Mesendoderm (in vitro differentiated cells): Measurements from ENCODE around the gene CCDC27.

Source experiments
- DNase-seq: peaks from one replicate; pipeline ENCODE4 v3.0.0; 2013
- H2AK5ac ChIP-seq: 2 replicates; pipeline ENCODE4 v1.6.1; 2013; ENCODE audit warnings: low read length, inconsistent platforms
- H2BK120ac ChIP-seq: 2 replicates; pipeline ENCODE4 v1.6.1; 2013; ENCODE audit warnings: low read depth, mild to moderate bottlenecking, low read length, moderate library complexity, mixed read lengths
- H2BK15ac ChIP-seq: replicated peaks from 2 replicates; pipeline ENCODE4 v1.6.1; 2013; ENCODE audit warnings: low read depth, mild to moderate bottlenecking, moderate library complexity
- H2BK5ac ChIP-seq: 2 replicates; pipeline ENCODE4 v1.6.1; 2013; ENCODE audit warnings: low read length, inconsistent platforms
- H3K18ac ChIP-seq: 2 replicates; pipeline ENCODE4 v1.6.1; 2013; ENCODE audit warnings: mild to moderate bottlenecking, low read length, mixed read lengths
- H3K23ac ChIP-seq: one replicate; pipeline ENCODE4 v1.6.1; 2013; ENCODE audit warnings: low read length
- H3K27ac ChIP-seq: 2 replicates; pipeline ENCODE4 v1.5.1; 2013; ENCODE audit warnings: low read depth, mild to moderate bottlenecking, inconsistent platforms, low read length, moderate library complexity
- H3K27me3 ChIP-seq: 2 replicates; pipeline ENCODE4 v1.6.1; 2013; ENCODE audit warnings: low read length, control low read depth, mild to moderate bottlenecking, inconsistent platforms; ENCODE audit not compliant: insufficient read depth, poor library complexity
- H3K36me3 ChIP-seq: 2 replicates; pipeline ENCODE4 v1.6.1; 2013; ENCODE audit warnings: low read length, inconsistent platforms; ENCODE audit not compliant: control insufficient read depth, insufficient read depth
- H3K4ac ChIP-seq: one replicate; pipeline ENCODE4 v1.6.1; 2013; ENCODE audit warnings: low read depth, mild to moderate bottlenecking, low read length, moderate library complexity
- H3K4me1 ChIP-seq: 2 replicates; pipeline ENCODE4 v1.6.1; 2013; ENCODE audit warnings: low read depth, low read length, inconsistent platforms; ENCODE audit not compliant: control insufficient read depth
- H3K4me2 ChIP-seq: 2 replicates; pipeline ENCODE4 v1.6.1; 2013; ENCODE audit warnings: low read length
- H3K4me3 ChIP-seq: 2 replicates; pipeline ENCODE4 v1.5.1; 2013; ENCODE audit warnings: mild to moderate bottlenecking, low read length
- H3K56ac ChIP-seq: one replicate; pipeline ENCODE4 v1.6.1; 2013; ENCODE audit warnings: low read length
- H3K79me1 ChIP-seq: 2 replicates; pipeline ENCODE4 v1.6.1; 2013; ENCODE audit warnings: low read length, inconsistent platforms
- H3K79me2 ChIP-seq: 2 replicates; pipeline ENCODE4 v1.6.1; 2013; ENCODE audit warnings: mild to moderate bottlenecking, low read length; ENCODE audit not compliant: control insufficient read depth, insufficient read depth
- H3K9ac ChIP-seq: 2 replicates; pipeline ENCODE4 v1.6.1; 2013; ENCODE audit warnings: low read length, inconsistent platforms
- H4K5ac ChIP-seq: one replicate; pipeline ENCODE4 v1.6.1; 2013; ENCODE audit warnings: low read length
- H4K8ac ChIP-seq: one replicate; pipeline ENCODE4 v1.6.1; 2013; ENCODE audit warnings: low read depth, mild to moderate bottlenecking, control low read depth, low read length, moderate library complexity
- WGBS: extraction: QIAGEN DNeasy Blood & Tissue Kit; methylation state at CpG from one replicate; pipeline ENCODE4 v1.1.7; 2013; ENCODE audit warnings: low lambda C conversion rate, missing lambda C conversion rate; ENCODE audit not compliant: insufficient coverage; ENCODE audit errors: extremely low coverage; 5-methylcytosine and 5-hydroxymethylcytosine counted together

Gene CCDC27

DNA sequence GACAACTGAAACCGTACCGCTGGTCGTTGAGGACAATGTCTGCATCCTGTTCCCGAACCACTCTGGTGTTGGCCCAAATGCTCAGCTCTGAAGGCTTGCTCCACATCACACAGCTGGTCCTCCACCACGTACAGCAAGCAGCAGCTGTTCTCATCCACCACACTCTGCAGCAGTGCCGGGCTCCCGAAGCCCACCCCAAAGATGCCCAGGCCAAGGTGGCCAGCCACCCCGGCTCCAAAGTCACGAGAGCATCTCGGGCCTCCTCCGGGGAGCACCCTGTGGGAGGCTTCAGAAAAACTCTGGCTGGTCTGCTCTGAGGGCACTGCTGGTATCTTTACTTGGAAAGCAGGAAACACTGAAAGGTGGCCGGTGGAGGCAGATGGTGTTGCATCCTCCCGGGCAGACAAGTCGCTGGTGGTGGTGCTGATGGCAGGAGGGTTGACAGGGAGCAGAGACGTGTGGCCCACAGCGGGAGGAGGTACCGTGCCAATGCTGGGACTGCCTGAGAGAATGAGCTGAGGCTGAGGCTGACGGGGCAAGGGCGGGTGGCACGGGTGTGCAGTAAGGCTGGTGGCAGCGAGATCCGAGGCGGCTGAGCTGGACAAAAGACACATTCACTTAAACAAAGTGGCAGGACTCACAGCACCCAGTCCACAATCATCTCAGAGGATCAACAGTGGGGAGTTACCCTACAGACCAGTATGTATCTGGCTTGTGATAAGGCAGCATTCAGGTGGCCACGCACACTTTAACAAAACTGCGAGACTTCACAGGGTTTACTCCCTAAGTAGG is 6.5 kb upstream of the CCDC27 start:
- no peak overlapping the region for H3K18ac ChIP-seq
- WGBS = no CpG with 5 or more reads among the region's 25 CpGs

DNA sequence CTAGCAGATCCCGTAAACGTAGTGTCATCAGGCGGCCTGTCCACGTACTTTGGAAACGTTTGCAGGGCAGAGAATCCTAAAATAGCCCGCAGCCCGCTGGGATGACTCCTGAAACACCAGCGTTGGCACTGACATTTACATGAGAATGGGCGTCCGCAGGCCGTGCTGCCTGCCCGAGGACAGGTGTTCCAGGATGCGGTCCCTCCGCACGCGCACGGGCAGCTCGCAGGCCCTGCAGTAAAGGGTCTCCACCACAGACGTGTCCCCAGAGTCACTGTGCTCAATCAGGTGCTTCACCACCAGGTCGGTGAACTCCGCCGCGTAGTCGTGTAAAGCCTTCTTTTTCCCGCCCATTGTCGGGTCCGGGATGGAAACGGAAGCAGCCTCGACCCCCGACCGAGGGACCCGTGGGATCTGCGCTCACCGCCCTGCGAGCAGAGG is 5.8 kb upstream of the CCDC27 start:
- Histone ChIP-seq H3K79me2 (peaks cover 7% of the 10 kb centered on the region), H3K4ac (no peak overlapping the region), H3K27ac (no peak overlapping the region), H3K18ac (no peak overlapping the region), H3K9ac (peak overlapping the region; percentile 89), H2BK120ac (no peak overlapping the region), H2BK5ac (no peak overlapping the region), H3K56ac (peak overlapping the region; percentile 94), H3K4me3 (peak overlapping the region; percentile 75), H3K4me2 (peak overlapping the region; percentile 13), H2AK5ac (no peak overlapping the region), H4K5ac (no peak overlapping the region), H4K8ac (no peak overlapping the region), H3K4me1 (peaks cover 2% of the 10 kb centered on the region), H2BK15ac (no peak overlapping the region), H3K27me3 (no peaks in the 10 kb centered on the region), H3K79me1 (peaks cover 12% of the 10 kb centered on the region), H3K23ac (no peak overlapping the region), H3K36me3 (peaks cover 3% of the 10 kb centered on the region)
- no CpG with 5 or more reads among the region's 35 CpGs for WGBS
- DNase-seq = peak; percentile 35

More for the DNA sequence above, 6.5 kb upstream of the CCDC27 start:
- Histone ChIP-seq H3K56ac (peak overlapping the region; percentile 94), H2AK5ac (no peak overlapping the region), H3K9ac (peak overlapping the region; percentile 89), H3K79me1 (peaks cover 12% of the 10 kb centered on the region), H3K27me3 (no peaks in the 10 kb centered on the region), H4K5ac (no peak overlapping the region), H2BK15ac (no peak overlapping the region), H3K4me2 (peak overlapping the region; percentile 13), H3K23ac (no peak overlapping the region), H3K4ac (no peak overlapping the region), H3K36me3 (peaks cover 3% of the 10 kb centered on the region), H3K4me1 (peaks cover 2% of the 10 kb centered on the region), H3K79me2 (peaks cover 7% of the 10 kb centered on the region), H3K27ac (no peak overlapping the region), H4K8ac (no peak overlapping the region), H2BK5ac (no peak overlapping the region), H3K4me3 (no peak overlapping the region), H2BK120ac (no peak overlapping the region)
- DNase-seq = no peak

DNA sequence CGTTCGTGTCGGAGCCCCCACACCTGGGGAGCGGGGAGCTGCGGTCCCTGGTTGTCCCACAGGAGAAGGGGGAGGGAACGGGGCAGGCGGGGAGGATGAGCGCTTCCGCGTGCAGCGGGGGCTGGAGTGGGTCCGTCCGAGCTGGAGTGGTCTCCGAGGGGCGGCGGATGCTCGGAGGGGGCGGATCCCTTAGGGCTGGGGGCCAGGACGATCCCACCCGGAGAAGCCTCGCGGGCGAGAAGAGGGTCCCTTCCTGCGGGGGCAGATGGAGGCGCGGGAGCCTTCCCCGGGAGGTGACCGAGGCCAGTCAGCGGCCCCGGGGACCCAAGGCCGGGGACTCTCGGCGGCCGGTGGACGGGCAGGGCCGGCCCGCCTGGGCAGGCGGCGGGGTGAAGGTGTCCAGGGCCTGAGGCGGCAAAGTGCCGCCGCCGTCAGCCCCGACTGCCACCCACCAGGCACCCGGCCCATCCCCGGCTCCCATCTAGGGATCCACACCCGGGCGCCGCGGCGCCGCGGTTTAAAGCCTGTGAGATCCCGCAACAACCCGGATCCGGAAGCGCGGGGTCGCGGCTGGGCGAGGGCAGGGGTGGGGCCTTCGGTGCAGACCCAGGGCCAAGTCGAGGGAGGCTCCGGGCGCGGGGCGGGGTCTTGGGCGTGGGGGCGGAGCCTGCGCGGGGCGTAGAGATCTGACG is 5.3 kb upstream of the CCDC27 start:
- peaks cover 3% of the 10 kb centered on the region for H3K36me3 ChIP-seq
- peak overlapping the region; percentile 89 for H3K9ac ChIP-seq
- peak overlapping the region; percentile 13 for H3K4me2 ChIP-seq
- no peak overlapping the region for H2AK5ac ChIP-seq
- H3K79me2 ChIP-seq = peaks cover 7% of the 10 kb centered on the region
- H2BK120ac ChIP-seq = no peak overlapping the region
- H3K18ac ChIP-seq = peak overlapping the region; percentile 29
- H4K5ac ChIP-seq = no peak overlapping the region
- peaks cover 12% of the 10 kb centered on the region for H3K79me1 ChIP-seq
- H3K27ac ChIP-seq = no peak overlapping the region
- no peak overlapping the region for H3K4ac ChIP-seq
- H4K8ac ChIP-seq = no peak overlapping the region
- H2BK15ac ChIP-seq = no peak overlapping the region
- DNase-seq = peak; percentile 91
- no peak overlapping the region for H2BK5ac ChIP-seq
- no CpG with 5 or more reads among the region's 73 CpGs for WGBS
- H3K56ac ChIP-seq = peak overlapping the region; percentile 94
- H3K4me3 ChIP-seq = peak overlapping the region; percentile 75
- H3K27me3 ChIP-seq = no peaks in the 10 kb centered on the region
- H3K4me1 ChIP-seq = peaks cover 2% of the 10 kb centered on the region
- H3K23ac ChIP-seq = no peak overlapping the region

DNA sequence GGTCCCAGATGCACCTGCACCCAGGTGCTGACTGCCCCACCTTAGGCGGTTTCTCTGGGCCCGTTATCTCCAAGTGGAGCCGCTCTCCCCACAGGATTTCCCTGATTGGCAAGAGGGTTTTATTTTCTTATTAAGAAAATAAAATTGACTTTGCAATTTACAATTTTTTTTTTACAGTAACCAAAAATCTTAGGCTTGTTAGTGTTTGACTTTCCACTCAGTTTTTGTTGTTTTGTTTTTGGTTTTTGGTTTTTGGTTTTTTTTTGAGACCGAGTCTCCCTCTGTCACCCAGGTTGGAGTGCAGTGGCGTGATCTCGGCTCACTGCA is 4.8 kb upstream of the CCDC27 start:
- H3K36me3 ChIP-seq = peaks cover 3% of the 10 kb centered on the region
- no peak overlapping the region for H3K18ac ChIP-seq
- H3K79me2 ChIP-seq = peaks cover 7% of the 10 kb centered on the region
- H3K4me1 ChIP-seq = peaks cover 2% of the 10 kb centered on the region
- no peak overlapping the region for H3K27ac ChIP-seq
- no peak overlapping the region for H2AK5ac ChIP-seq
- H4K8ac ChIP-seq = no peak overlapping the region
- peaks cover 12% of the 10 kb centered on the region for H3K79me1 ChIP-seq
- H4K5ac ChIP-seq = no peak overlapping the region
- H3K56ac ChIP-seq = no peak overlapping the region
- no peak overlapping the region for H3K4me3 ChIP-seq
- no peak overlapping the region for H3K23ac ChIP-seq
- no peak overlapping the region for H2BK5ac ChIP-seq
- no CpG with 5 or more reads among the region's 6 CpGs for WGBS
- H2BK15ac ChIP-seq = no peak overlapping the region
- H3K4ac ChIP-seq = no peak overlapping the region
- H3K4me2 ChIP-seq = no peak overlapping the region
- DNase-seq = no peak
- H3K27me3 ChIP-seq = no peaks in the 10 kb centered on the region
- no peak overlapping the region for H3K9ac ChIP-seq
- H2BK120ac ChIP-seq = no peak overlapping the region

DNA sequence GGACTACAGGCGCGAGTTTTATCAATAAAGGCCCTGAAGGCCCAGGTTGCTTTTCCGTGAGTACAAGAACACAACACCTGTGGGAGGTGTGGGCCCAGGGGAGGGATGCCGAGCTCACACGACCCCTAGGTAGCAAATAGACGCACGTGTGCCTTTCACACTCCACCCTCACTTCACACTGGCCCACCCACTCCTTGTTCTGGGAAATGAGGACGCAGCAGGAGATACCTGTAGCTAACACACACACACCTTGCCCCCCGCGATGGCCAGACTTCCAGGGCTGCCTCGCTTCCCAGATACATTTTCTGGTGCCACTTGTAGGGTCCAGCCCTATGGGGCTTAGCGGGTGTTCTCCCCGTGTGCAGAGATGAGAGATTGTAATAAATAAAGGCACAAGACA is 4.3 kb upstream of the CCDC27 start:
- no peak overlapping the region for H2BK5ac ChIP-seq
- H3K36me3 ChIP-seq = peaks cover under 1% of the 10 kb centered on the region
- no peak overlapping the region for H3K27ac ChIP-seq
- H4K8ac ChIP-seq = no peak overlapping the region
- no peak for DNase-seq
- H3K4me1 ChIP-seq = peaks cover 2% of the 10 kb centered on the region
- H3K56ac ChIP-seq = no peak overlapping the region
- peaks cover 12% of the 10 kb centered on the region for H3K79me1 ChIP-seq
- H3K4ac ChIP-seq = no peak overlapping the region
- H2AK5ac ChIP-seq = no peak overlapping the region
- no peak overlapping the region for H3K18ac ChIP-seq
- H4K5ac ChIP-seq = no peak overlapping the region
- H3K27me3 ChIP-seq = no peaks in the 10 kb centered on the region
- H2BK120ac ChIP-seq = no peak overlapping the region
- H2BK15ac ChIP-seq = no peak overlapping the region
- no peak overlapping the region for H3K4me3 ChIP-seq
- WGBS = no CpG with 5 or more reads among the region's 13 CpGs
- H3K4me2 ChIP-seq = no peak overlapping the region
- no peak overlapping the region for H3K23ac ChIP-seq
- peaks cover 7% of the 10 kb centered on the region for H3K79me2 ChIP-seq
- H3K9ac ChIP-seq = no peak overlapping the region
